ENCODE data around the gene KIF6.

The KIF6 gene

DNA sequence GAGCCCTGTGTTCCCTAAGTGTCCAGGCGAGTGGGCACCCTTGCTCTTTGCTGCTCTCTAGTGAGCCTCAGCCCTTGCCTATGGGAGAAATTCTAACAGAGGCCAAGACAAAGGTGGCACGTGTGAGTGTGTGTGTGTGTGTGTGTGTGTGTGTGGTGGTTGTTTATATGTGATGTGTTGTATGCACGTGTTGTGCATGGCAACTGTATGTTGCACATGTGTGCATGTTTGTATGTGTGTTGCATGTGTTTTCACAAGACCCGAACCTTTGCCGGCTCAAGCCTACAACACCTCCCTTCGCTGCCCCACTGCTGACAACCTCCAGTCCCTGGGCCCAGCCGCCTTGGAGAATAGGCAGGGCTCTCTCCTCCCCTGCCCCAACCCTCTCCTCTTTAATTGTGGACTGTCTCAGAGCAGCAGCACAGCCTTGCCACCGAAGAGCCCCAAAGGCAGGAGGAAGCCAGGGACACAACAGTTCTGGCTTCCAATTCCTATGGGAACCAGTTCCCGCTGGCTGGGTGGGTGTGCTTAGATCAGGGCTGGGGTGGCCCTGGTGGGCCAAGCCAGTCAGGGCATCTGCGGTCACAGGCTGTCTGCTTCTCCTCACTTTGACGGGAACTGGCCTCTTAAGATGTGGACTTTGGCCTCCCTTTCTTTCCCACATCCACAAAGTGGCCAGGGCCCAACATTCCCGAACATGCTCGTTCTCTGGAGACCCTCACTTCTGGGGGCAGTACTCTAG lies 405.4 kb downstream of the KIF6 start:
- FAIRE-seq (no peak), DNase-seq (ENCODE audit: insufficient read length, low spot score) (no peak)
- no peak for TF ChIP-seq POLR2A (IDR thresholded peaks at IDR 0.05; ENCODE audit: low read depth, low read length)

DNA sequence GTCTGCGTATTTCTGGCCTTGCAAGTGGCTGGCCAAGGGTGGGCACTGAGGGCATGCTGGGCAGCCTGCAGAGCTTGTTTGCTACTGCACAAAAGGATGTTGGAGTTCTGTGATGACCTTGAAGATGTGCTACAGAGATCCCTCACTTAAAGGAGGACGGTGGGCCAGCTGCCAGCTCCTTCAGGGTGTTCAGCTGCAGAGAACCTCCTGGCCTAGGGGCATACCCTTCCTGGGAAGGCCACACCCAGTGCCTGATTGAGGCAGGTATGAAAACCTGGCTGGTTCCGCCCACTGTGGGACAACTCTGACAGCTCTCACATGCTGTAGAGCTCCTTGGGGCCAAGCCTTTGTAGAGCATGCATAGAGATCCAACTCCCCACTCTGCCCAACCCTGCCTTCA lies 408.0 kb downstream of the KIF6 start:
- DNase-seq (ENCODE audit: insufficient read length, low spot score) (no peak), FAIRE-seq (no peak)
- no peak for TF ChIP-seq POLR2A (IDR thresholded peaks at IDR 0.05; ENCODE audit: low read depth, low read length)

DNA sequence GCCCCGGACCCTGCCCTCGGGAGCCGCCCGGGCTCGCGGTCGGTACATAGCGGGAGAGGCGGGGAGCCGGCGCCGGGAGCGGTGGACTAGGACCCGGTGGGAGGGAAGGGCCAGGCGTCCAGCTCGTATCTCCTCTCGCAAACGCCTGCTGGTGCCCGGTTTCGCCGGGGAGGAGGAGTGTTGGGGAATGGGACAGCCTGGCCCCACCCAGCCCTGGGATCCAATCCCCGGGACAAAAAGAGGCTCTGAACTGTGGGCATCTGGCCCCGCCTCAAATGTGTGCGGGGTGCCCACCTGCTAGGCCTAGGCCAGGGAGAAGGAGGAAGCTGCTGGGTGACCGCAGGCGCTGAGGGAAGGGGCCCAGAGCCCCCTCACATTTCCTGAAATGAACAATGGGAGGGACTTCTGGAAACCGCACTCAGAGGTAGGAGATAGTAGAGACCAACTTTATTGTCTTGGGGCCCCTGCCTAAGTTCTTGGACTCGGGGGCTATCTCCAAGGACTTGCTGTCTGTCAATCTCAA lies 410.9 kb downstream of the KIF6 start, which contains the start of gene KCNK17:
TSS of gene KCNK17 (minus strand) at position 147 of the 523 bp plus-strand sequence. CDS start at position 48, 99 bp downstream.
- DNase-seq (ENCODE audit: insufficient read length, low spot score) (no peak), FAIRE-seq (no peak)
- TF ChIP-seq POLR2A (IDR thresholded peaks at IDR 0.05; ENCODE audit: low read depth, low read length) = no peak

DNA sequence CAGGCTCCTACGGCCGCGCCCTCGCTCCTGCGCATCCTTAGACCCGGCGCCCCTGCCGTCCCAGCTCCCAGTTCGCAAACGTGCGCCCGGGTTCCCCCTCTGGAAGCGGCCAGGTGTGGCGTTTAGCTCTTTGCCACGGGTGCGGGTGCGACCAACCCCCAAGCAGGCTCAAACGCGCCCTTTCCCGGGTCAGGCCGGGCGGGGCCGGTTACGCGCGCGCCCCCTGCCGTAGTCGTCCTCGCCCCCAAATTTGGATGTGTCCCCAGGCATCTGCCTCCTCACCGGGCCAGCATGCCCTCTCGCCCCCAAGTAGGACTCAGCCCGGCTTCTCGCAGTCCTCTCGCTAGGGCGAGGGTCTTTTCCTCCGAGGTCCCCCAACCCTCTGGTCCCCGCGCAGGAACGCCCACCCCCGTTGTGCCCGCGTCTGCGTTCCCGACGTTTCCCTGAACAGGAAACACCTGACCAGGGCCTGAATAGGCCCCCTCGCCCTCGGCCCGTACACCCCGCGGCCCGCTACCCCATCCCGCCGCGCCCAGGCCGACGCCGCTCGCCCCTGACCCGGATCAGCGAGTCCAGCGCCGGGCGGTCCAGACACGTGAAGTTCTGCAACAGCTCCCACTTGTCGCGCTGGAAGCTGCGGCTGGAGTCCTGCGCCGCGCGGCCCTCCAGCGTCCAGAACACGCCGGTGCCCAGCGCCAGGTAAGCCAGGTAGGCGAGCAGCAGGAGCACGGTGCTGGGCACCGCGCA lies 411.5 kb downstream of the KIF6 start:
- DNase-seq (ENCODE audit: insufficient read length, low spot score) = no peak
- no peak for FAIRE-seq
- TF ChIP-seq POLR2A (IDR thresholded peaks at IDR 0.05; ENCODE audit: low read depth, low read length) = no peak

DNA sequence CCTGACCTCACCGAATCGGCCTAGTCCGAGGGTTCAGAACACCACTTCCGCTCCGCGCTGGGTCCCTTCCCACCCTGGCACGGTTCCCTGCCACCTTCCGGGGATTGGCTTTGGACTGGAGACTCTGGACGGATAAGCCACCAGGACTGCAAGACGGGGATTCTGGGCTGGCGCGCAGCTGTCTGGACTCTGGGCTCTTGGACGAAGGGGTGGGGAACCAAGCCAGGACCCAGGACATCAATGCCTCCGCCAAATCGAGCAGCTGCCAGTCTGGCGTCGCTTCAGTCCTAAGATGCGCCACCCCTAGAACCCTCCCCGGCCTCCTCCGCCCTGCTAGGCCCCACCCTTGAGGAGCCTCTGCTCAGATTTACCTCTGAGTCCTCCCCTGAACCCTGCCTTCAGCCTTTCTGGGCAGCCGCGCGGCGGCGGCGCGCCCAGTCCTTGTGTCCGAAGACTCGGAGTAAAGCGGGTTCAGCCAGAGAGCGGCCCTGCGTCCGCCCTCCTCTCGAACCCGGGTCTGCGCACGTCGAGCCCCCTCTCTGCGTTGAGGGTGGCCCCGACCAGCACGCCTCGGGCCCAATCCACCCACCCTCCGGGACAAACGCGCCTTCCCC lies 412.2 kb downstream of the KIF6 start:
- TF ChIP-seq POLR2A (IDR thresholded peaks at IDR 0.05; ENCODE audit: low read depth, low read length) = no peak
- DNase-seq (ENCODE audit: insufficient read length, low spot score) (no peak), FAIRE-seq (no peak)

DNA sequence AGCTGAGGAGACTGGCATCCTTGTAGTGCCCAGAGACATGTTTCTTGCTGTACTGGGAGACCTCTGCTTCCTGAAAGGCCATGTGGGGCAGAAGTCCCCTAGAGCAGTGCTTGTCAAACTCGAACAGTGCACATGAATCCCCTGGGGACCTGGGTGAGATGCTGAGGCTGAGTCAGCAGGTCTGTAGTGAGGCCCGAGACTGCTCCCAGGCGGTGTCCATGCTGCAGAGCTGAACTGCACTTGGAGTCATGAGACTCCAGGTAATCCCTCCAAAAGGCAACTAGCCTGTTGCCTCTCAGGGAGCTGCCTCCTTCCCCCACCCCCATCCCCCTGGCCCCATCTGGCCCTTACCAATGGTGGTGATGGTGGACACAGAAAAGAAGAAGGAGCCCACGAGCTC lies 414.7 kb downstream of the KIF6 start:
- FAIRE-seq = no peak

DNA sequence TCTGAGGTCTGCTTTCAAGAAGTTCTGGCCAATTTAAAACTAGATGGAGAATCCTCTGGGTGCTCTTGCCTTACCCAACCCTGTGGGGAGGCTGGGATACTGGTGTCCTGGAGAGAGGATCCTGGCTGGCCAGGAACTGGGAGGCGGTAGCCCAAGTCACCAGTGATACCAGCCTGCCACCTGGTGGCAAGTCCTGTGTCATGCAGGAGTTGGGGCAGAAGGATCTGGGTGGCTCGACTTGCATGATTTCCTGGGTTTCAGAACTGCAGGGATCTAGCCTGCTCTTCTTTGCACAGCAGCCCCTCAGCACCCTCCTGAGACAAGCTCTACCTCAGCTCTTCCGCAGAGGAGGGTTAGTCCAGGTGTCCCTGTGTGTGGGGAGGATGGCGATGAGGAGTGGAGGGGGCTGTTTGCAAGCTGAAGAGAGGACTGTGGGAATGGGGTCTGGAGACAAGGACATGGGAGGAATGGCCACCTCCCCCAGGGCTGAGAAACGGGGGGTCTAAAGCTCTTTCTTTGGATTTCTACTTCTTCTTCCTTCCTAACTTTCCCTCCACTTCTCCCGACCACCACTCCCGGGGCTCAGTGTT lies 415.2 kb downstream of the KIF6 start:
- DNase-seq (ENCODE audit: insufficient read length, low spot score) (peak; percentile 82), FAIRE-seq (peak; percentile 52)
- no peak for TF ChIP-seq POLR2A (IDR thresholded peaks at IDR 0.05; ENCODE audit: low read depth, low read length)

More for the DNA sequence above, 414.7 kb downstream of the KIF6 start:
- DNase-seq (ENCODE audit: insufficient read length, low spot score) = no peak
- TF ChIP-seq POLR2A (IDR thresholded peaks at IDR 0.05; ENCODE audit: low read depth, low read length) = no peak

DNA sequence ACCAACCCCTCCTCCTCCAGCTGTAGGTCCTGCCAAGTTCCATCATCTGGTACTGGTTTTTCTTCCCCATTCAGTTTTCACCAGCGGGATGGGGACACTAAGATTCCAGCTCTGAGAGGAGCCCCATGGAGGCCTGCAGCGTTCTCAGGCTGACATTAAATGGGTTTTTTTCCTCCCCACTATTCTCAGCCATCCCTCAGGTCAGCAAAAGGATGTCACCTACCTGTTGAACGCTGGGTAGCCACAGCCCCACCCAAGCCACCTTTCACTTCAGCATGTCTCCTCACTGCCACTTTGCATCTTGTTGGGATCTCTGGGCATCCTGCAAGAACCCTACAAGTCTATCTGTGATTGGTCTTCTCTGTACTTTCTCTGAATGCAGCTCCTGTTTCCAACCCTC lies 417.7 kb downstream of the KIF6 start:
- DNase-seq (ENCODE audit: insufficient read length, low spot score) = no peak
- FAIRE-seq = no peak
- TF ChIP-seq POLR2A (IDR thresholded peaks at IDR 0.05; ENCODE audit: low read depth, low read length) = no peak

DNA sequence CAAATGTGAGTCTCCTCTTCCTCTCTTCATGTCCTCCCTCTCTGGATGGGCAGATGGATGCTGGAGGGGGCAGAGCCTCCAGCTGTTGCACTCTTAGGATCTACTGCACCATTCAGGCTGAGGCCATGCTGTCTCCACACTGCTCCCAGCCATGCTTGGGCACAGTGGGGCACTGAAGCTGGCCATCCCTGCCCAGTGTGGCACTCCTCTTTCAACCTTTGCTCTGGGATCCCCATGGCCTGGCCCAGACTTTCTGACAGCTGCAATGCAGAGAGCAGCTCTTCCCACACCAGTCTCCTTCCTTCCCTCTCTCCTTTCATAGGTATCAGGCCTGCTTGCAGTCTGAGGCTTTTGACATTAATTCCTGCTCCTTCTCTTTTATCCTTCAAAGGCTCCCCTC lies 420.3 kb downstream of the KIF6 start:
- no peak for DNase-seq (ENCODE audit: insufficient read length, low spot score)
- FAIRE-seq = no peak
- TF ChIP-seq POLR2A (IDR thresholded peaks at IDR 0.05; ENCODE audit: low read depth, low read length) = no peak

DNA sequence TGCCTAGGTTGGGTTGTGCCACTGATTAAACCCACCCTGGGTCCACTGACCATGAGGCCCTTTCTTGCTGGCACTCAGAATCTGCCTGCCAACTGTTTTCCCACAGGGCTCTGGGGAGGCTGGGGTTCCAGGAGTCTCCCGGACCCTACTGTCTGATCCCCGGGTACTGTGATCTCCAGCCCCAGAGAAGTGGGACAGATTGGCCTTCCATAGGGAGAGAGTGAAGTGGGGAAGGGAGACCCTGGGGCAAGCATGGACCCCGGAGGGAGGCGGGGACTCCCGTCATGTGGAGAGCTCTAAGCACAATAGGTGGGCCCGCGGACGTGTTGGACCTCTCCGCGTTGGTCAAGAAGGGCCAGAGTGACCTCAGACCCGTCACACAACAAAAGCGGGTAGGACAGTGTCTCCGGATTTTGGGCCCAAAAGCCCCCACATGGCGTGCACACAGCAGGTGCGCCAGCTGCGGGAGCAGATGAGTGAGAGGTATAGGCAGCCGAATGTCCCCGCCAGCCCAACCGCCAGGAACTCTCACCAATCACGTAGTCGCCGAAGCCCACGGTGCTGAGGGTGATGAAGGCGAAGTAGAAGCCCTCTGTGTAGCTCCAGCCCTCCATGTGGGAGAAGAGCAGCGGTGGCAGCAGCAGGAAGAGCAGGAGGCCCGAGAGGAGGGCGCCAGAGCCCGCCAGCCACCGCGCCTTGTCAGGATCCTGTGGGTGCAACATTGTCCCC lies 421.6 kb downstream of the KIF6 start:
- DNase-seq (ENCODE audit: insufficient read length, low spot score) (no peak), FAIRE-seq (no peak)
- no peak for TF ChIP-seq POLR2A (IDR thresholded peaks at IDR 0.05; ENCODE audit: low read depth, low read length)

DNA sequence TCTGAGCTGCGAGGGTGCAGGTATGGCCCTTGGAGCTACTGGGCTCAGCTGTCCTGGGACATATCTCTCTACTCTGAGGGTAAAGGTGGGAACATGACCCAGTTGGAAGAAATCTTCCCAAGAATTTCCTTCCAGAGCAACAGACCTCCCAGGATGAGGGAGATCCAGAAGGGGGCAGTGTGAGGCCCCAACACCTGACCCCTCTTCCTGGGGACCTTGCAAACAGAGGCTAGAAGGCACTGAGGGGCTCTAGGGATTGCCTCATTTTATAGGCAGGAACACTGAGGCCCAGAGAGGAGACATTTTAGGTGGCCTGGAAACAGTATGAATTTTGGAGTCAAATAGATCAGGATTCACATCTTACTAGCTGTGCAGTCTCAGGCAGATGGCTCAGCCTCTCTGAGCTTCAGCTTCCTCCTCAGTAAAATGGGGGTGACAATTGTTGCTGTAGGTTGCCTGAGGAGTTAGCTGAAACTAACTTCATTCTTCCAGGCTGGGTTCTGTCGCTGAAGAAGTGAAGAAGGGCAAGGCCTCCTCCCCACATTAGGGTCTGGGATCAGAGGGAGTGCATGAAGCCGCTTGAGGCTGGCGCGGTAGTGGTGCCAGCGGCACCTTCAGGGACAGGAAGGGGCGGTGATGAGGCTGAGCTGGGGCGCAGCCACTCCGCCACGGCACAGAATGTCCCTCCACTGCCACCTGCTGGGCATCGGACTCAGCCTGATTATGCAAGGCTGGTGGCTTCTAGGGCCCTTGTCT lies 422.4 kb downstream of the KIF6 start:
- peak; percentile 87 for DNase-seq (ENCODE audit: insufficient read length, low spot score)
- no peak for TF ChIP-seq POLR2A (IDR thresholded peaks at IDR 0.05; ENCODE audit: low read depth, low read length)
- FAIRE-seq = no peak

DNA sequence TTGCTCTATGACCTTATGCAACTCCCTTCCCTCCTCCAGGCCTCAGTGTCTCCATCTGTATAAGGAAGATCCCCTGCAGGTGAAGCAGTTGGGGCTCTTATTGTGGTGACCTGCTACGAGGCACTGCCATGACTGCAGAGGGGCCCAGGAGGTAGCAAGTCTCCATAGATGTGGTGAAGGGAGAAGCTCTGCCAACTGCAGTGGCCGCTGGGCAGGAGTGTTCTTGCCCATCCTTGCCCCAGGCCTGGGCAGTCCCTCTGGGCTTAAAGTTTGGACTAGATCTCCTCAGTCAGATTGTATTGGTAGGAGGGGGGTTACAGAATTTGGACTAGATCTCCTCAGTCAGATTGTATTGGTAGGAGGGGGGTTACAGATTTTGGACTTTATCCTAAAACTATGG lies 423.2 kb downstream of the KIF6 start:
- DNase-seq (ENCODE audit: insufficient read length, low spot score) = no peak
- FAIRE-seq = no peak
- no peak for TF ChIP-seq POLR2A (IDR thresholded peaks at IDR 0.05; ENCODE audit: low read depth, low read length)

DNA sequence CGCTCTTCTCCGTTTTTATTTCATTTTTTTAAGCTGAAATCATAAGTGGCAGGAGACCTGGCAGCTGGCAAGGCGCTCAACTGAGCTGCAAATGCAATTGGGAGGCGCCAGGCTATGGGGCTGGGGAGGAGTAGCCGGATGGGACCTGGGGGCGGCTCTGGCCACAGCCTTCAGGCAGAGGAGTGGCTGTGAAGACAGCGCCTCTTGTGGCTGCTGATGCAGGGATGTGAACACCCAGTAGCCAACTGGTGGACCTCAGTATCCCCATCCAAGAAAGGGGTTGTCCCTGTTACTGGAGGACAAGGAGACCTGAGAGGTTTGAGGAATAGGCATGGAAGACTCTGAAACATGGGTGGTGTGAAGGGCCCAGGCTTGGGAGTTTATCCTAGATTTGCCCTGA lies 423.6 kb downstream of the KIF6 start:
- no peak for TF ChIP-seq POLR2A (IDR thresholded peaks at IDR 0.05; ENCODE audit: low read depth, low read length)
- DNase-seq (ENCODE audit: insufficient read length, low spot score) (peak; percentile 41), FAIRE-seq (no peak)

Data from H54 (cell line).